GF-D8 (cell line): Measurements from ENCODE around the gene NACC1.
A peak's percentile ranks its signal among the peaks of the same experiment; 100 is the strongest.
"Not testable (repeated sequence)": the region's sequence is repeated elsewhere in the genome, so short reads cannot be mapped to it uniquely, and the experiment has no call there.

Experiments
- DNase-seq: peaks from one replicate; lab custom pipeline; 2025; lab: John Stamatoyannopoulos, UW

Gene NACC1

DNA sequence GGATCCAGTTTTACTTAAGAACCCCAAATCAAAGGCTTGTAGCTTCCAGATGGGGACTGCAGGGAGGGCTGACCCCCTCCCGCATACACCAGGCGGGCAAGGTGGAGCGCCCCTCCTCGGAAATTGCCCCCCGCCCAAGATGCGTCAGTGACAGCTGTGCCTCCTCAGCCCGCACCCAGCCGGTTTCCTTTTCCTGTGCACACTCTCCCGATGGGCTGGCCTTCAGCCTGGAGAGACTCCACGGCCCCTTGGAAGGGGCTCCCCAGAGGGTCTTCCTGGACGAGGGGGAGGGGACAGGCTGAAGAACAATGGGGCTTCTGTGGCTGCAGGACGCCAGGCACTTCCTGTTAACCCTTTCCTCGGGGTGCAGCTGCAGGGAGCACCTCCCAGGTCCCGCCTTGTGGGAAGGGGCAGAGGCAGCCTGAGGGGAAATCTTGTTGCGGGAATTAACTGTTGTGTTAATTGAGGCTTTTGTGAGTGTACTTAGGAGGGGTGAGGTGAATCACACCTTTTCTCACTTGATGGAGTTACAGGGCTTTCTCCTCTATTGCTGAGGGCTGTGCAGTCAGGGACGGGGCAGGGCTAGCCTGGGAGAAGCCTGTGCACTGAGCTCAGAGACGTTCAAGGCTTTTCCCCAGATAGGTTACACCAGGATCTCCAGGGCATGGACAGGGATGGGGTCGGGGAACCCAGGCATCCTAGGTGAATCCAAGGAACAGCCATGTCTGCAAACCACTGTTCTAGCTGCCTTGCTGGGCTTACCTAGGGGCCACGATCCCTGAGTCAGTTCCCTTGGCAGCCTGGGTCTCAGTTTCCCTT is 46.5 kb downstream of the NACC1 start:
- DNase-seq, result peak; percentile 38

DNA sequence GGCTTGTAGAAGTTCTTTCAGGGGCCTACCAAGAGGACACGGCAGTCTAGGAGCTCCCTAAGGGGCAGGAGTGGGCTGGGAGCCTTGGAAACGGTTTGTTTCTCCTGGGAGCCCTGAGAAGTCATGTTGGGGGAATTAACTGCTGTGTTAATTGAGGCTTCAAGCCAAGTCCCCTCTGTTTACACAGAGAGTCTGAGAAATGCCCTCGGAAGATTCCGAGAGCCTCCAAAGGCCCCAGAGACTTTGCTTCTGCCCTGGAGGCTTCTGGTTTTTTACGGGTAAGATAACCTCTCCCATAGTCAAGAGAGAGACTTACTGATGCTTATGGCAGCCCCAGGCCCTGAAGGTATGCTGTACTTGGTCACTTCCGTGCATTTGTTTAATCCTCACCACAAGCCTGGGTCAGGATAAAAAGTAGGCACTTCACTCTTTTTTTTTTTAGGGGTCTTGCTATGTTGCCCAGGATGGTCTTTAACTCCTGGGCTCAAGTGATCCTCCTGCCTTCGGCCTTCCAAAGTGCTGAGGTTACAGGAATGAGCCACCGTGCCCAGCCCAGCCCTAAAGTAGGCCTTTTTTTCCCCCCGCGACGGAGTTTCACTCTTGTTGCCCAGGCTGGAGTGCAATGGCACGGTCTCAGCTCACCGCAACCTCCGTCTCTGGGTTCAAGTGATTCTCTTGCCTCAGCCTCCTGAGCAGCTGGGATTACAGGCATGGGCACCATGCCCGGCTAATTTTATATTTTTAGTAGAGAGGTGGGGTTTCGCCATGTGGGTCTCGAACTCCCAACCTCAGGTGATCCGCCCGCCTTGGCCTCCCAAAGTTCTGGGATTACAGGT is 47.3 kb downstream of the NACC1 start:
- no peak for DNase-seq

DNA sequence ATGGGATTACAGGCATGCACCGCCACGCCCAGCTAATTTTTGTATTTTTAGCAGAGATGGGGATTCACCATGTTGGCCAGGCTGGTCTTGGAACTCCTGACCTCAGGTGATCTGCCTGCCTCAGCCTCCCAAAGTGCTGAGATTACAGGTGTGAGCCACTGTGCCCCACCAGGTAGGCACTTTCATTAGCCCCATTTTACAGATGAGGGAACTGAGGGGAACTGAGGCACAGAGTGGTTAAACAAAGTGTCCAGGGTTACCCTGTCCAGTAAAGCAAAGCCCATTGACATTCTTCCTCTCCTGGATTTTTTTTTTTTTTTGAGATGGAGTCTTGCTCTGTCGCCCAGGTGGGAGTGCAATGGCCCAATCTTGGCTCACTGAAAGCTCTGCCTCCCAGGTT is 48.1 kb downstream of the NACC1 start:
- not testable (repeated sequence) for DNase-seq

DNA sequence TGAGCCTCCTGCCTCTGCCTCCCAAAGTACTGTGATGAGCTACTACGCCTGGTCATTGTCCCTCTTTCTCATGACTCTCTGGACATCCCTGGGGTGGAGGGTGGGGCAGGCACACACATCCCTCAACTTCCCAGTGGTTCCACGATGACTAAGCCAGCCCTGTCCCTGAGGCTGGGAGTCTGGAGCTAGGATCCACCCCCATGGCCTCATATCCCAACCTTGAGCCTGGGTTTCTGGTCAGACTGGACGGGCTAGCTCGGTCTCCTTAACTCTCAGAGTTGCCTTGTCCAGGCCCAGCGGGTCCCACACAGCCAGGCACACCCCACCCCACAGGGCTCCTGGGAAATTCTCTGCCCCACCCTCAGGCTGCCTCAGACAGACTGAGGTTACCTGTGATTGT is 51.7 kb downstream of the NACC1 start:
- DNase-seq, result no peak

DNA sequence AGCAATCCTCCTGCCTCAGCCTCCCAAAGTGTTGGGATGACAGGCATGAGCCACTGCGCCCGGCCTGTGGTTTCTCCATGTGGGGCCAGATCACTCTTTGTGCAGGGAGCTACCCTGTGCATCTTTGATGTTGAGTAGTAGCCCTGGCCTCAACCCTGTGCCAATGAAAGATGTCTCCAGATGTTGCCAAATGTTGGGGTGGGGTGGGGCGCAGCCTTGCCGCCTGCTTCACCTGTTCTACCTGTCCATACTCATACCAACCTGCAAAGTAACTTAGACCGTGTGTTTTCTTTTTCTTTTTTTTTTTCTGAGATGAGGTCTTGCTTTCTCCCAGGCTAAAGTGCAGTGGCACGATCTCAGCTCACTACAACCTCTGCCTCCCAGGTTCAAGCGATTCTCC is 53.1 kb downstream of the NACC1 start:
- no peak for DNase-seq

DNA sequence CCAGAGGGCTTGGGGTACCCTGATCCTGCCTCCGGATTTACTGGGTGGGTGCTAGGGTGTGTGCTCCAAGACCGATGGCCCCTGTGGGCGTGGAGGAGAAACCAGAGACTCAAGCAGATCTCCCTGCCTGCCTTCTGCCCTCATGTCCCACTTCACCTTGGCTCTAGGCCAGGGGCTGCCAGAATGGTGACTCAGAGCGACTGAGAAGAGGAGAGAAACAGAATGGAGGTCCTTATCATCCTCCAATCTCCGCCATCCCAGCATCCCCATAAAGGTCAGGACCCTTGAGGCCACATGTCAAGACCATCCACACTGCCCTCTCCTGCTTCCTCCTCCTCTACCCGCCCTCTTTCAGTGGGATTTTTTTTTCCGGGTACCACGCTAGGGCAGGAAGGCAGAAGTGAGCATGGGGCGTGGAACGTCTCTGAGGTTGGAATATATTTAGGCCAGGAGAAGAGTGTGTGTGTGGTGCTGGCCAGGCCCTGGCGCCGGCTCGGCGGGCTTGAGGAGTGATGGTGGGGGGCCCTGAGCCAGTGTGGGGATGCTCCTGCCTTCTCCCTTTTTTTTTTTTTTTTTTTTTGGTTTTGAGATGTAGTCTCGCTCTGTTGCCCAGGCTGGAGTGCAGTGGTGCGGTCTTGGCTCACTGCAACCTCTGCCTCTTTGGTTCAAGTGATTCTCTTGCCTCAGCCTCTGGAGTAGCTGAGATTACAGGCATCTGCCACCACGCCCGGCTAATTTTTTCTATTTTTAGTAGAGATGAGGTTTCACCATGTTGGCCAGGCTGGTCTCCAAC is 54.5 kb downstream of the NACC1 start:
- DNase-seq, result no peak

DNA sequence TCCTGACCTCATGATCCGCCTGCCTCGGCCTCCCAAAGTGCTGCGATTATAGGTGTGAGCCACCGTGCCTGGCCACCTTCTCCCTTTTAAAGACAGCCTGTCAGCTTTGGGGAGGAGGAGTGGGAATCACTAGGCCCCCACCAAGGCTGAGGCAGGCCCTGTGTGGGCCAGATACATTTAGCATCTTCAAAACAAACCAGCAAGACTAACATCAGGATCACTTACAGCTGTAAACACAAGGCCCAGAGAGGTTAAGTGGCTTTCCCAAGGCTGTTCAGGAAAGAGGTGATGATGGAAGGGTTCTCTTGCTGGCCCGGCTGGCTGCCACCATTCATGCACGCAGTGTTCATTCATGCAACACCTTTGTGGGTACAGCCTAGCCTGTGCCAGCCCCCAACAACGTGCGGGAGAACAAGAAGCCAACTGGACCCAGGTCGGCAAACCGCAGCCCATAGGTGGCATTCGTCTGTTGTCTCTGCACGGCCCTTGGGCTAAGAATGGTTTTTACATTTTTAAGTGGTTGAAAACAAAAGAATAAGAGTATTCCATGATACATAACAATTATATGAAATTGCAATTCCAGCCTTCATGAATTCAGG is 55.2 kb downstream of the NACC1 start:
- DNase-seq, result no peak

DNA sequence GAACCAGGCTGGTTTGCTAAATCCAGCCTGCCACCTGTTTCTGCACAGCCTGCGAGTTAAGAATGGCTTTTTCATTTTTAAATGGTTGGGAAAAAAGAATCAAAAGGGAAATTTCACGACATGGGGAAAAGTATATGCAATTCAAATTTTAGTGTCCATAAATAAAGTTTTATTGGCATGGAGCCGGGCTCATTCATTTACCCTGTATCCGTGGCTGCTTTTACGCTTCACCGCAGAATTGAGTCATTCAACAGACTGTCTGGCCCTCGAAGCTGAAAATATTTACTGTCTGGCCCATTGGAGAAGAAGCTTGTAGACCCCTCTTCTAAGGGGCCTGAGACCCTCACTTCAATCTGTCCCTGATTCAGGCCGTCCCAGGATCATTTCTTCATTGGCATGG is 58.3 kb downstream of the NACC1 start:
- no peak for DNase-seq

DNA sequence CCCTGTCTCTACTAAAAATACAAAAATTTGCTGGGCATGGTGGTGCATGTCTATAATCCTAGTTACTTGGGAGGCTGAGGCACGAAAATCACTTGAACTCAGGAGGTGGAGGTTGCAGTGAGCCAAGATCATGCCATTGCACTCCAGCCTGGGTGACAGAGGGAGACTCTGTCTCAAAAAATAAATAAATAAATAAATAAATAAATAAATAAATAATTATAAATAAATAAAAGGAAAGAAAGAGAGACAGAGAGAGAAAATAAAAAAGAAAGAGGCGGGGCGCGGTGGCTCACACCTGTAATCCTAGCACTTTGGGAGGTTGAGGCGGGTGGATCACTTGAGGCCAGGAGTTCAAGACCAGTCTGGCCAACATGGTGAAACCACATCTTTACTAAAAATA is 59.5 kb downstream of the NACC1 start:
- not testable (repeated sequence) for DNase-seq

DNA sequence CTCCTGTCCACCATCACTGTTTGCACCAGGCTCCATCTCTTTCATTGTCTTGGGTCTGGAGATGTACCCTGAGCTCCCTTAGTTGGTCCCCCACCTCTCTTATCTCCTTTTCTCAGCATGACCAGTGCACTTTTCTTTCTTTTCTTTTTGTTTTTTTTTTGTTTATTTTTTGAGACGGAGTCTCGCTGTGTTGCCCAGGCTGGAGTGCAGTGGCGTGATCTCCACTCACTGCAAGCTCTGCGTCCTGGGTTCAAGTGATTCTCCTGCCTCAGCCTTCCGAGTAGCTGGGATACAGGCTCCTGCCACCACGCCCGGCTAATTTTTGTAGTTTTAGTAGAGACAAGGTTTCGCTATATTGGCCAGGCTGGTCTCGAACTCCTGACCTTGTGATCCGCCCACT is 60.2 kb downstream of the NACC1 start:
- not testable (repeated sequence) for DNase-seq

DNA sequence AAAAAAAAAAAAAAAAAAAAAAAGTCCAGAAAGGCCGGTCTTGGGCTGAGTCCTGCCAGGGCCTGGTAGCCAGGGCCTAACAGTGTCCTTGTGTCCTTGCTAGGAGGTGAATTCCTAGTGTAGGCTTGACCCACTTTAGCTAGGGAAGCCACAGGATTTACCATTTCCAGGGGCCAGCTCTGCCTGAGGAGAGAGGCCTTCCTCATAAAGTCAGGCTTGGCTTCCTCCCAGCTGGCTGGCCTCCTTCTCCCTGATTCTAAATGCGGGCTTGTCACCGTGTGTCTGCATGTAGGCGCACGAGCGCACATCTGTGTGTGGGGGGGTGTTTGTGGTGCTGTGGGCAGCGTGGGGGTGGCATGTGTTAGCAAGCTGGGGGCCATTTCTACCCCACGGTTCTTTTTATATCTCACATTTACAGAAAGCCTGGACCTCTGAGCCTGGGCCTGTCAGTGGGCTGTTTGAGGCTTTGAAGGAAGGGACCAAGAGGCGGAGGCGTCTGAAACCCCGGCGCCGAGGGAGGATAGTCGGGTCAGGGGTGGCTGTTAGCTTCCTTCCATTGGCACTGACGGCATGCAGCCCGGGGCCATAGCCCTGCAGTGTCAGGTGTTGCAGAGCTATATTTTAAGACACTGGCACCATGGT is 63.8 kb downstream of the NACC1 start:
- peak; percentile 55 for DNase-seq

DNA sequence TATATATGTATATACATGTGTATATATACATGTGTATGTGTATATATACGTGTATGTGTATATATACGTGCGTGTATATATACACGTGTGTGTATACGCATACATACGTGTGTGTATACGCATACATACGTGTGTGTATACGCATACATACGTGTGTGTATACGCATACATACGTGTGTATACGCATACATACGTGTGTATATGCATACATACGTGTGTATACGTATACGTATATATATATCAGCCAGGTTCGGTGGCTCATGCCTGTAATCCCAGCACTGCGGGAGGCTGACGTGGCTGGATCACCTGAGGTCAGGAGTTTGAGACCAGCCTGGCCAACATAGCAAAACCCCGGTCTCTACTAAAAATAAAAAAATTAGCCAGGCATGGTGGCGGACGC is 66.9 kb downstream of the NACC1 start:
- not testable (repeated sequence) for DNase-seq

DNA sequence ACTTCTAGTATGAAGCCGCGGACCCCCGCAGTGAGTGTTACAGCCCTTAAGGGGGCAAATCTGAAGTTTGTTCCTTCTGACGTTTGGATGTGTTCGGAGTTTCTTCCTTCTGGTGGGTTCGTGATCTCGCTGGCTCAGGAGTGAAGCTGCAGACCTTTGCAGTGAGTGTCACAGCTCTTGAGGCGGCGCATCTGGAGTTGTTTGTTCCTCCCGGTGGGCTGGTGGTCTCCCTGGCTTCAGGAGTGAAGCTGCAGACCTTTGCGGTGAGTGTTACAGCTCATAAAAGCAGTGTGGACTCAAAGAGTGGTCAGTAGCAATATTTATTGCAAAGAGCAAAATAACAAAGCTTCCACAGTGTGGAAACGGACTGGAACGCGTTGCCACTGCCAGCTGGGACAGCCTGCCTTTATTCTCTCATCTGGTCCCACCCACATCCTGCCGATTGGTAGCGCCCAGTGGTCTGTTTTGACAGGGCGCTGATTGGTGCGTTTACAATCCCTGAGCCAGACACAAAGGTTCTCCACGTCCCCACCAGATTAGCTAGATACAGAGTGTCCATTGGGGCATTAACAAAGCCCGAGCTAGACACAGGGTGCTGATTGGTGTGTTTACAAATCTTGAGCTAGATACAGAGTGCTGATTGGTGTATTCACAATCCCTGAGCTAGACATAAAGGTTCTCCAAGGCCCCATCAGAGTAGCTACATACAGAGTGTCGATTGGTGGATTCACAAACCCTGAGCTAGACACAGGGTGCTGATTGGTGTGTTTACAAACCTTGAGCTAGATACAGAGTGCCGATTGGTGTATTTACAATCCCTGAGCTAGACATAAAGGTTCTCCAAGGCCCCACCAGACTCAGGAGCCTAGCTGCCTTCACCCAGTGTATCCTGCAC is 67.9 kb downstream of the NACC1 start:
- DNase-seq, result not testable (repeated sequence)

DNA sequence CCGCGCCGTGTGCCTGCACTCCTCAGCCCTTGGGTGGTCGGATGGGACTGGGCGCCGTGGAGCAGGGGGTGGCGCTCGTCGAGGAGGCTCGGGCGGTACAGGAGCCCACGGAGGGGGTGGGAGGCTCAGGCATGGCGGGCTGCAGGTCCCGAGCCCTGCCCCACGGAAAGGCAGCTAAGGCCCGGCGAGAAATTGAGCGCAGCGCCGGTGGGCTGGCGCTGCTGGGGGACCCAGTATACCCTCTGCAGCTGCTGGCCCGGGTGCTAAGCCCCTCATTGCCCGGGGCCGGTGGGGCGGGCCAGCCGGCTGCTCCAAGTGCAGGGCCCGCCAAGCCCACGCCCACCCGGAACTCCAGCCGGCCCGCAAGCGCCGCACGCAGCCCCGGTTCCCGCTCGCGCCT is 68.6 kb downstream of the NACC1 start:
- not testable (repeated sequence) for DNase-seq

DNA sequence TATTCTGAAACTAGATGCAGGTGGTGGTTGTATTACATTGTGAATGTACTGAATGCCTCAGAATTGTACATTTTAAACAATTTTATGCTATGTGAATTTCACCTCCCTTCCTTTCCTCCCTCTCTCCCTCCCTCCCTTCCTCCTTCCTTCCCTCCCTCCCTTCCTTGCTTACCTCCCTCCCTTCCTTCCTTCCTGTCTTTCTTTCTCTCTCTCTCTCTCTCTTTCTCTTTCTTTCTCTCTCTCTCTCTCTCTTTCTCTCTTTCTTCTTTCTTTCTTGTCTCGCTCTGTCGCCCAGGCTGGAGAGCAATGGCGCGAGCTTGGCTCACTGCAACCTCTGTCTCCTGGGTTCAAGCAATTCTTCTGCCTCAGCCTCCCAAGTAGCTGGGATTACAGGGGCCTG is 69.4 kb downstream of the NACC1 start:
- DNase-seq, result no peak

DNA sequence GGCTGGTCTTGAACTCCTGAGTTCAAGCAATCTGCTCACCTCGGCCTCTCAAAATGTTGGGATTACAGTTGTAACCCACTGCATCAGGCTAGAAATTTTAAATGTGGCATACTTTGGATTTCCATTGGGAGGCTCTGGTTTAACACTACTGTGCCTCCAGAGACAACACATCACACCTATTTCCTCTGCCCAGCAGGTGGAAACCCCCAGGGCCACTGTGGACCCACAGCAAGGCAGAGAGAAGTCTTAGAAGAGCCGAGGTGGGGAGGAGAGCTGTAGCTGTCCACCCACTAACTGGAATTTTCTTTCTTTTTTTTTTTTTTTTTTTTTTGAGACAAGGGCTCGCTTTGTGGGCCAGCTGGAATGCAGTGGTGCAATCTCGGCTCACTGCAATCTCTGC is 71.5 kb downstream of the NACC1 start:
- DNase-seq, result no peak
